GM12892 (cell line): Measurements from ENCODE around the gene AGFG2.

Experiments
- POLR2A ChIP-seq: IDR thresholded peaks from 2 replicates; pipeline ENCODE4 v1.6.1; 2011; ENCODE audit warnings: low read depth, low read length, control low read depth
- TAF1 ChIP-seq: IDR thresholded peaks from 2 replicates; pipeline ENCODE4 v1.6.1; 2011; ENCODE audit warnings: low read depth, mild to moderate bottlenecking, control low read depth, low read length, borderline replicate concordance

DNA sequence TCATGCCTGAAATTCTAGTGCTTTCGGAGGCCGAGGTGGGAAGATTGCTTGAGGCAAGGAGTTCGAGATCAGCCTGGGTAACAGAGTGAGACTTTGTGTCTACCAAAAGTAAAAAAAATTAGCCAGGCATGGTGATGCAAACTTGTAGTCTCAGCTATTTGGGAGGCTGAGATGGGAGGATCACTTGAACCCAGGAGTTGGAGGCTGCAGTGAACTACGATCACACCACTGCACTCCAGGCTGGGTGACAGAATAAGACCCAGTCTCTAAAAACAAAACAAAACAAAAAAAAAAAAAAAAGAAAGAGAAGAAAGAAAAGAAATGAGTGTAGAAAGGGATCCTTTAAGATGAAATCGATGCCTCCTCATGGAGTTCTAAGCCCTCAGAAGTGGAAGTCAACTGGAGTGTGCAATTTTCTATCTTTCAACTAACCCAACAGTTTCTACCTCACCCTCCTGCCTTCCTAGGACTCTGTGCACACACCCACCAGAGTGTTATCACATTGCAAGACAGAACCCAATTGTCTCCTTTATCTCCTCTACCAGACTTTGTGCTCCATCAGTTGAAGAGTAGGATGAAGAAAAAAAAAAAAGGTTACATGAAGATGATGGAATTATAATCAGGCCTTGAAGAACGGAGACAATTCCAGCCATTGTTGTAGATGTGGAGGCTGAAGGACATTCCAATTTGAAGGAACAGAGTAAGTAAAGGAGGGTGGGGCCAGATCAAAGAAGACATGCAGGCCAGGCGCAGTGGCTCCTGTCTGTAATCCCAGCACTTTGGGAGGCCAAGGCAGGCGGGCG, 28.4 kb upstream of the AGFG2 start:
- TF ChIP-seq POLR2A (no peak), TAF1 (no peak)
